NCI-H2107 treated with DMSO at 0.1 percent for 48 hours (cell line): Measurements from ENCODE around the gene LDHAL6B.

ENCODE experiments used
- DNase-seq: peaks from one replicate; lab custom pipeline; 2025; ENCODE audit not compliant: unreplicated experiment; lab: John Stamatoyannopoulos, UW

Gene LDHAL6B

GRCh38 chr15:59216911-59217310 is 10.3 kb downstream of the LDHAL6B start:
- DNase-seq = no peak

GRCh38 chr15:59217876-59218498 is 11.3 kb downstream of the LDHAL6B start:
- no peak for DNase-seq

- DNase-seq = no peak
Measured at GRCh38 chr15:59218710-59219109, 12.1 kb downstream of the LDHAL6B start.

- no peak for DNase-seq
Measured at GRCh38 chr15:59221511-59222505, 15.2 kb downstream of the LDHAL6B start.

GRCh38 chr15:59222906-59223550 is 16.4 kb downstream of the LDHAL6B start:
- no peak for DNase-seq

- no peak for DNase-seq
Measured at GRCh38 chr15:59223736-59224135, 17.1 kb downstream of the LDHAL6B start.

- DNase-seq = no peak
Measured at GRCh38 chr15:59224474-59224873, 17.8 kb downstream of the LDHAL6B start.

- DNase-seq = no peak
Measured at GRCh38 chr15:59227021-59227420, 20.4 kb downstream of the LDHAL6B start.

- DNase-seq = no peak
Measured at GRCh38 chr15:59229015-59229414, 22.4 kb downstream of the LDHAL6B start.

- DNase-seq = no peak
Measured at GRCh38 chr15:59229453-59229852, 22.8 kb downstream of the LDHAL6B start.

GRCh38 chr15:59230531-59231055 is 23.9 kb downstream of the LDHAL6B start:
- no peak for DNase-seq

- no peak for DNase-seq
Measured at GRCh38 chr15:59232476-59232875, 25.8 kb downstream of the LDHAL6B start.

GRCh38 chr15:59236394-59236793 is 29.8 kb downstream of the LDHAL6B start:
- no peak for DNase-seq

GRCh38 chr15:59237119-59237855 is 30.6 kb downstream of the LDHAL6B start:
- no peak for DNase-seq

GRCh38 chr15:59237924-59238331 is 31.3 kb downstream of the LDHAL6B start:
- DNase-seq = no peak

GRCh38 chr15:59240036-59240435 is 33.4 kb downstream of the LDHAL6B start:
- DNase-seq = no peak

GRCh38 chr15:59242649-59243048 is 36.0 kb downstream of the LDHAL6B start:
- DNase-seq = no peak

GRCh38 chr15:59243622-59244021 is 37.0 kb downstream of the LDHAL6B start:
- no peak for DNase-seq

- DNase-seq = no peak
Measured at GRCh38 chr15:59244337-59244736, 37.7 kb downstream of the LDHAL6B start.

GRCh38 chr15:59245559-59245958 is 38.9 kb downstream of the LDHAL6B start:
- no peak for DNase-seq

GRCh38 chr15:59247364-59247763 is 40.7 kb downstream of the LDHAL6B start:
- peak; percentile 22 for DNase-seq
